Ascending aorta (tissue), 2 donors: ENCODE measurements around the gene ZNF334. TPM values are rescaled to one million over a fixed set of nuclear protein-coding genes. Genes with fewer than 3 reads are reported as not detected.

Experiments used
- DNase-seq, 2 donors: peaks; one replicate each; pipeline ENCODE4 v3.0.0-alpha.2; 2019; ENCODE audit warnings: low spot score in 2 of 2
- H3K27ac ChIP-seq, 2 donors: fragments of 200-600 bp; sonication (generic); one replicate each; pipeline ENCODE4 v1.5.1; 2016 to 2017; ENCODE audit warnings: mild to moderate bottlenecking in 1 of 2
- H3K27me3 ChIP-seq: fragments of 200-600 bp; sonication (generic); one replicate; pipeline ENCODE4 v1.5.1; 2017
- H3K36me3 ChIP-seq, 2 donors: fragments of 200-600 bp; sonication (generic); one replicate each; pipeline ENCODE4 v1.5.1; 2016
- H3K4me1 ChIP-seq, 2 donors: fragments of 200-600 bp; sonication (generic); one replicate each; pipeline ENCODE4 v1.5.1; 2016 to 2017; ENCODE audit warnings: mild to moderate bottlenecking in 1 of 2
- H3K4me3 ChIP-seq, 2 donors: fragments of 200-600 bp; sonication (generic); one replicate each; pipeline ENCODE4 v1.5.1; 2016 to 2017; ENCODE audit warnings: mild to moderate bottlenecking in 1 of 2
- H3K9me3 ChIP-seq, 2 donors: fragments of 200-600 bp; sonication (generic); one replicate each; pipeline ENCODE4 v1.5.1; 2016
- CTCF ChIP-seq, 3 experiments: fragments of 200-600 bp in 2 of 3; fragments of 450-650 bp in 1 of 3; sonication (generic) in 2 of 3; IDR thresholded peaks; one replicate each; pipeline ENCODE4 v1.5.1; 2016 to 2019; ENCODE audit warnings: antibody characterized with exemption in 3 of 3, mild to moderate bottlenecking in 1 of 3, moderate library complexity in 1 of 3
- intact Hi-C: fragments of 100-400 bp; cut with DNase I; formaldehyde crosslinking; loops from one replicate; pipeline ENCODE4 v1.15.1; 2023
- total RNA-seq: library from RNA; depleted of rRNA; stranded (reverse); fragments of >200 nt; gene quantifications from one replicate; pipeline ENCODE4 v1.1.0, GENCODE V29; 2016

The ZNF334 gene
- total RNA-seq, 1 donor from 2014 or later, result not detected

- no peak for TF ChIP-seq CTCF (IDR thresholded peaks at IDR 0.05)
- Histone ChIP-seq H3K36me3 (no peaks in the 10 kb centered on the region), H3K27ac (no peak overlapping the region), H3K4me1 (peaks cover 0 to 2% of the 10 kb centered on the region in 2 donors), H3K27me3 (no peaks in the 10 kb centered on the region), H3K9me3 (no peaks in the 10 kb centered on the region), H3K4me3 (no peak overlapping the region)
- intact Hi-C loops, result no loop called here
- DNase-seq, result no peak
Measured at GRCh38 chr20:46509523-46509922, 3.8 kb downstream of the ZNF334 start.

- intact Hi-C loops, result no loop called here
- no peaks in the 10 kb centered on the region for H3K36me3 ChIP-seq
- H3K27ac ChIP-seq, result no peak overlapping the region
- H3K27me3 ChIP-seq, result no peaks in the 10 kb centered on the region
- no peak for DNase-seq
- no peak for TF ChIP-seq CTCF (IDR thresholded peaks at IDR 0.05)
- no peaks in the 10 kb centered on the region for H3K4me1 ChIP-seq
- H3K4me3 ChIP-seq, result no peak overlapping the region
- H3K9me3 ChIP-seq, result peaks cover 0 to under 1% of the 10 kb centered on the region in 2 donors
Measured at GRCh38 chr20:46507760-46508407, 5.5 kb downstream of the ZNF334 start.

- DNase-seq, result no peak
- H3K4me1 ChIP-seq, result no peaks in the 10 kb centered on the region
- H3K27me3 ChIP-seq, result no peaks in the 10 kb centered on the region
- H3K27ac ChIP-seq, result no peak overlapping the region
- no peak overlapping the region for H3K4me3 ChIP-seq
- peaks cover 13 to 21% of the 10 kb centered on the region in 2 donors for H3K9me3 ChIP-seq
- intact Hi-C loops, result no loop called here
- H3K36me3 ChIP-seq, result no peaks in the 10 kb centered on the region
- no peak for TF ChIP-seq CTCF (IDR thresholded peaks at IDR 0.05)
Measured at GRCh38 chr20:46505506-46505905, 7.9 kb downstream of the ZNF334 start.

- Histone ChIP-seq H3K27me3 (no peaks in the 10 kb centered on the region), H3K27ac (no peak overlapping the region), H3K9me3 (peaks cover 16 to 21% of the 10 kb centered on the region in 2 donors), H3K4me1 (no peaks in the 10 kb centered on the region), H3K4me3 (no peak overlapping the region), H3K36me3 (no peaks in the 10 kb centered on the region)
- intact Hi-C loops, result no loop called here
- TF ChIP-seq CTCF (IDR thresholded peaks at IDR 0.05), result no peak
- DNase-seq, result no peak
Measured at GRCh38 chr20:46501961-46502360, 11.4 kb downstream of the ZNF334 start.

GRCh38 chr20:46501337-46501942, 11.9 kb downstream of the ZNF334 start:
- TF ChIP-seq CTCF (IDR thresholded peaks at IDR 0.05), result no peak
- Histone ChIP-seq H3K4me3 (no peak overlapping the region), H3K27me3 (no peaks in the 10 kb centered on the region), H3K27ac (no peak overlapping the region), H3K9me3 (peaks cover 16 to 21% of the 10 kb centered on the region in 2 donors), H3K36me3 (no peaks in the 10 kb centered on the region), H3K4me1 (no peaks in the 10 kb centered on the region)
- DNase-seq, result no peak
- intact Hi-C loops, result no loop called here
